Heart left ventricle (tissue), 13 donors: ENCODE data around the gene LPAR4.

ENCODE experiments used
- CTCF ChIP-seq, 12 donors: fragments of 200-600 bp; sonication (generic) in 4 of 12; IDR thresholded peaks; one replicate each; pipeline versions ENCODE4 v1.5.0 to v1.8.0; 2018 to 2022; ENCODE audit warnings: antibody characterized with exemption in 12 of 12, mild to moderate bottlenecking in 5 of 12
- POLR2A ChIP-seq, 2 donors: fragments of 450-650 bp; IDR thresholded peaks; one replicate each; pipeline ENCODE4 v1.6.1; 2017; ENCODE audit warnings: antibody characterized with exemption in 2 of 2, mild to moderate bottlenecking in 2 of 2, moderate library complexity in 2 of 2
- donor health status: ischemic (EF 13 %, LVEDD 7.1; RV severe dilation, severe dysfunction).
- donor health status: DM: no; HTN: yes; CAD: no.
- donor health status: DM: no; HTN: no; CAD: no.
- donor health status: ischemic (EF 25% LVEDD 6.9; RV normal size, moderate dysfunction).
- donor health status: ischemic (EF 25% LVEDD 5.7; RV mildly dilated, moderate dysfunction).
- donor health status: ischemic (EF 35%, LVEDD 5.7; RV mildly dilated, moderate dysfunction).
- donor health status: nonischemic (EF 11% LVEDD 7.7; RV severe dilation, severe dysfunction).
- donor health status: DM: yes; HTN: yes; CAD: no.
- donor health status: PGD.
- donor health status: ischemic (EF 29% LVEDD 5.4; RV normal size, mild dysfunction).
- donor health status: nonischemic (EF 23%, LVEDD 6.1; RV moderate dilation, normal function).

GRCh38 chrX:78796916-78797315 is 49.4 kb downstream of the LPAR4 start:
- no peak for TF ChIP-seq CTCF (IDR thresholded peaks at IDR 0.05)
- TF ChIP-seq POLR2A (IDR thresholded peaks at IDR 0.05), result no peak
